Stimulated activated CD8-positive, alpha-beta memory T cell treated with anti-CD3 and anti-CD28 coated beads, Interleukin-7, amount 100 ng/mL, for 24 hours (primary cell): ENCODE results near the gene ZNF567.
"Not testable (repeated sequence)": the region's sequence is repeated elsewhere in the genome, so short reads cannot be mapped to it uniquely, and the experiment has no call there.

ENCODE experiments used
- DNase-seq: peaks from one replicate; pipeline ENCODE4 v3.0.0-alpha.2; 2020; ENCODE audit warnings: low read depth

ZNF567 gene

DNA sequence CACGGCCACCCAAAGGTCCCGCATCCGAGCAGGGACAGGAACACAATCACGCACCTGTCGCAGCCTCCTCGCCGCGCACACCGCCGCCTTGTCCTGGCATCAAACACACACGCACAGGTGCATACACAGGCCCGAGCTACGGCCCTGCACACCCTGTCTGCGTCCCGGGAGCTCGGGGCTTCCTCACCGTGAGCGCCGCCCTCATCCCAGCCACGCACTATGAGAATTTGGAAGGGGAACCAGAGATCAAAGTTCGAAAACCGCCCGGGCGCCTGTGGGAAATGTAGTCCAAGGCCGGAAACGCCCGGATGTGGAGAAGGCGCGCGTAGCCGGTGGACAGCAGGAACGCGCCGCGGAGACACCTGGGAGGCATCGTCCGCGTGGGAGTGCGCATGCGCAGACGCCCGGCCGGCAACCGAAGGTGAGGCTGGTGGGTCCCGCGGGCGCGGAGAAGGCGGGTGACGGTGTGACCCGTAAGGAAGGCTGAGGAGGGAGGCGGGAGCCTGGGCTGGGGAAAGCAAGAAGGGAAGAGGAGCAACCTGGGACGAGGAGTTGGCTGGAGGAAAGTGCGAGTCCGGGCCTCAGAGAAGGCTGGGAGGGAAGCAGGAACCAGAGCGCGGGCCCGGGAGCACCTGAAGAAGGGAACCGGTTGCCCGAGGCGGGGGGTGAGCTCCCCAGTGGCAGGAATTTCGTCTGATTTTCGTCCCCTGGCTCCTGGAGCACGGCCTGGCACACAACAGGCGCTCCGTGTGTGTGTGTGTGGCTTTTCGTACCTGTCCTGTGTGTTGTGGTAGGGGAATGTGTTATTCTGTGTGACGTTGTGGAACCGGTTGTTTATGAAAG, at the start of gene ZNF567:
Gene ZNF567, plus strand, starts transcription at position 399 of the 843 bp plus-strand sequence. CDS start 7,256 bp downstream, outside the sequence.
- peak; percentile 99 for DNase-seq

DNA sequence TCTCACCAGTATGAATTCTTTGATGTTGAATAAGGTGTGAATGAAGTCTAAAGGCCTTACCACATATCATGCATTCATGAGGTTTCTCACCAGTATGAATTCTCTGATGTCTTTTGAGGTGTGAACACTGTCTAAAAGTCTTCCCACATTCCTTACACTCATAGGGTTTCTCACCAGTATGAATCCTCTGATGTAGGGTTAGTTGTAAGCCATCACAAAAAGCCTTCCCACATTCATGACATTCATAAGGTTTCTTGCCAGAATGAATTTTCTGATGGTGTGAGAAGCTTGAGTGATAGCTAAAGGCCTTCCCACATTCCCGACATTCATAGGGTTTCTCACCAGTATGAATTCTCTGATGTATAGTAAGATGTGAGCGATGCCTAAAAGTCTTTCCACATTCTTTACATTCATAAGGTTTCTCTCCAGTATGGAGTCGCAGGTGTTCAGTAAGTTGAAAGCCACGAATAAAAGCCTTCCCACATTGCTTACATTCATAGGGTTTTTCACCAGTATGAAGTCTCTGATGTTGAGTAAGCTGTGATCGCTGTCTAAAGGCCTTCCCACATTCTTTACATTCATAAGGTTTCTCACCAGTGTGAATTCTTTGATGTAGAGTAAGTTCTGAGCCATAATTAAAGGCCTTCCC, 48.4 kb upstream of the ZNF567 start:
- DNase-seq, result no peak

DNA sequence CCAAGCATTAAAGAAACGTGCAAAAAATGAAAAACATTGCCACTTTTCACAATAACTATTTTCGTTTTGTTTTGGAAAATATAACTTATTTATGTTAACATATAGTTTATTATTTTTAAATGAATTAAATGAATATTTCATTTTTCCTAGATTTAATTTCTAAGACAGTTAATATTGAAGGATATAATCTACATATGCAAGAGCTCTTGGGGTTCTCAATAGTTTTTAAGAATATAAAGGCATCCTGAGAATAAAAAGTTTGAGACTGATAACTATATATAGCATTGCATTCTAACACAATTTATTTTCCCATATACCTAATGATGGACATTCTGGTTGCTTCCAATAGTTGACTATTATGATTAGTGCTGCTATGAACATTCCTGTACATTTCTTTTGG, 40.7 kb upstream of the ZNF567 start:
- no peak for DNase-seq

DNA sequence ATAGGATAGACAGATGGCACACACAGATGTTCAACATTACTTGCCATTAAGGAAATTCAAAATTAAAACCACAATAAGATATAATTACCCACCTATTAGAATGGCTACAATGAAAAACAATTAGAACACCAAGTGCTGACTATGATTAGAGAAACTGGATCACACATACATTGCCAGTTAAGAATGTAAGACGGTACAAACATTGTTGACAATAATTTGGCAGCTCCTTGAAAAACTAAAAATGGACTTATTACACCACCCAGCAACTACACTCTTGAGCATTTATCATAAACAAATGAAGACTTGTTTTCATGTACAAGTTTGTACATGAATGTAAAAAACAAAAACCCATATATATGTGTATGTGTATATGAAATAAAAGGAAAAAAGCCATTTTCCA, 34.5 kb upstream of the ZNF567 start:
- DNase-seq, result no peak

DNA sequence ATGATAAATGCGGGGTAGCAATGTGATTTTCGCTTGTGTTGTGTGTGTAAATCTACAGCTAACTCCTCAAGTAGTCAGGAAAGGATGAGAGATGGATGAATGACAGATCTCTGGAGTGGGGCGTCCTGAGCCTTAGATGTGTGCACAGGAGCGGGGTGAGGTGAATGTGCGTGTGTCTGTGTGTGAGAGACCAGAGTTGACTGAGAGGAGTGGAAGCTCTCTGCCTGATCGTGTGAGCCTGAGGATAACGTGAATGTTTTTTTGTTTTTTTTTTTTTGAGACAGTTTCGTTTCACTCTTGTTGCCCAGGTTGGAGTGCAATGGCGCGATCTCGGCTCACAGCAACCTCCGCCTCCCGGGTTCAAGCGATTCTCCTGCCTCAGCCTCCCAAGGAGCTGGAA, 21.6 kb upstream of the ZNF567 start:
- DNase-seq, result no peak

DNA sequence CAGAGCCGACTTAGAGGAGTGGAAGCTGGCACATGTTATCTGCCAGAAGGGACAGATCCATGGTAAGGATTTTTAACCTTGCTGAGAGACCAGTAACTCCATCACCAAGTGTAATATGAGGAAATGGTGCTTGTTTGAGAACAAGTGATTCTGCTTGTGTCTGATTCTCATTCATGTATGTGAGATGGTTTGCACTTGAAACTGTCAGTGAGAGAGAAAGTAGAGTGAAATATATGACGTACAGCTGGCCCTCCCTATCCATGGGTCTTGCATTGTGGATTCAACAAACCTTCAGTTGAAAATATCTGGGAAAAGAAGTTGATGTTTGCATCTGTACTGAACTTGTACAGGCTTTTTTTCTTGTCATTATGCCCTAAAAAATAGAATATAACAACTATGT, 18.8 kb upstream of the ZNF567 start:
- no peak for DNase-seq

DNA sequence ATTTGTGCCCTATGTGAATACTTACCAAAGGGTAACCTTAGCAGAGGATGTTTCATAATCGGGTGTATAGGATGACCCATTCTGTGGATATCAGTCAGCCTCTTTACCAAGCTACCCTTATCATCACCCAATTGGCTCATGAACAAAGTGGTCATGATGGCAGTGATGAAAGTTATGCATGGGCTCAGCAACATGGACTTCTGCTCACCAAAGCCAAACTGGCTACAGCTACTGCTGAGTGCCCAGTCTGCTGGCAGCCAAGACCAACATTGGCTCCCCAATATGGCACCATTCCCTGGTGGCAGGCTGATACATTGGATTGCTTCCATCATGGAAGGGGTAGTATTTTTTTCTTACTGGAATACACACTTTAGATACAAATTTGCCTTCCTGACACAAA, 15.0 kb upstream of the ZNF567 start:
- no peak for DNase-seq

DNA sequence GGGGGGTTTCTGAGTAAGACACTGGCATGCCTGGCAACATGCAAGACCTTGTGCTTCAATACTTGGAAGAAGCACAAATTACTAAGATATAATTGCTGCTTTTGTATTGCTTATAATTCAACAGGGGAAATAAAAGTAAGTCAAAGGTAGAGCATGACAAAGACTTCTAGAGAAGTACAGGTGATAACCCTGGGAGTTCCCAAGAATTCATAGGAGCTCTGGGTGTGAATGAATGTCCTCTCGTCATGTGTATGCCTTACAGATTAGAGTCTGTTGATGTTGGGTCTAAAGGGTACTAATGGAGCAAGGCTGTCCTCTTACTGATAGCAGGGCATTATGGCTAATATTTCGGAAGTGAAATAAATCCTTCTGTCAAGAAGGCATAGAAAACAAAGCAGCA, 13.2 kb upstream of the ZNF567 start:
- no peak for DNase-seq

DNA sequence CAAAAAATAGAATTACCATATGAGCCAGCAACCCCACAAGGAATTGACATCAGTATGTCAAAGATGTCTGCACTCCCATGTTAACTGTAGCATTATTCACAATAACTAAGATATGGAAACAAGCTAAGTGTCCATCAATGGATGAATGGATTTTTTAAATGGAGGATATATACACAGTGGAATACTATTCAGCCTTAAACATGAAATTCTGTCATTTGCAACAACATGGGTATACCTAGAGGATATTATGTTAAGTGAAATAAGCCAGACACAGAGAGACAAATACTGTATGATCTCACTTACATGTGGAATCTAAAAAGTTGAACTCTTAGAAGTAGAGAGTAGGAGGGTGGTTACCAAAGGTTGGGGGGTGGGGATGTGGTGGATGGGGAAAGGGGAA, 8.0 kb upstream of the ZNF567 start:
- DNase-seq, result no peak

DNA sequence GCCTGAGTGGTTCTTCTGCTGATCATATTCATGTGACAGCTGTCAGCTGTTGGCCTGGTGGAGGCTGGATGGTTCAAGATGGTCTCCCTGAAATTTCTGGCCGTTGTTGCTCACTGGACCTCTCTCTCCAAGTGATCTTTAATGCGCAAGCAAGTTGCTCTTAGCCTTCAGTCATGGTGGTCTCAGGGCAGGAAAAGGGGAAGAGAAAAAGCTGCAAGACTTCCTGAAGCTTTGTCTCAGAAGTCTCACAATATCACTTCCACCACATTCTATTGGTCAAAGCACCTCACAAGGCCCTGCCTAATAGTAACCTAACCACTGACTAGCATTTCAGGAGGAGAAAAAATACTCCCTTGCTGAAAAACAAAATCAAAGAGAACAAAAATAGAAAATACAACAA, 1.6 kb upstream of the ZNF567 start:
- DNase-seq, result no peak

DNA sequence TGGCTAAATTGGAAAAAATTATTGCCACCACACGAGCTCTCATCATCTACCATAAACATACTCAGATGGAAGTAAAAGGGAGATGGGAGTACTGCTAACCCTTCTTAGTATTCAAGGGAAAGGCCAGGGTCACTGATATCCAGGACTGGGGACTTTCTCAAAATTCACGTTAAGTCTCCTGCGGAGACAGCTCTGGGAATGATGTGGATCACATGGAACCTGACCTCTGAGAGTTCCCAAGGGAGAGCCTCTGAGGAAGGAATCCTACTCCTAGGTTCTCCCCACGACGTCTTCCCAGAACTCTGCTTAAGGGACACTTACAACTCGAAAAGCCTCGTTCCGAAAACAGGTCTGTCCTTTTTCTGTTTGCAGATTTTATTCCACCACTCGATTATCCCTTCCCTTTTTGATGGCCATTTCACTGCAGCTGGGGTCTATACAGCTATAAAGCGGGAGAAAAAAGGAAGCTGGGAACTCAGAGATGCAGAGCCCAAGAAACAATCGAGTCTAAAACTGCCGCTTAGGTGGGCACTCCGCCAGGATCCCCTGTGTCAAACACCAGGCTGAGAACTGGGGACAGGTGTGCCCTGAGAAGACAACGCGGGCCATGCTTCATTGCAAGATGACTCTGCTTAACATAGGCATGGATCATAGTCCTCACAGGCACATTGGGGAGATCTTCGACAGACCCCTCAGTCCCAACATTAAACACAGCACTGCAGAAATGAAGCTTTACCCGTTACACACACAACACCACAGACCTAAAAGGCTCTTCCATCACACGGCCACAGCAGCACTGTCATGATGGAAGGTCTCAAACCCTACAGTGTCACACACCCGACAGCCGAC, 823 bp upstream of the ZNF567 start:
- no peak for DNase-seq

DNA sequence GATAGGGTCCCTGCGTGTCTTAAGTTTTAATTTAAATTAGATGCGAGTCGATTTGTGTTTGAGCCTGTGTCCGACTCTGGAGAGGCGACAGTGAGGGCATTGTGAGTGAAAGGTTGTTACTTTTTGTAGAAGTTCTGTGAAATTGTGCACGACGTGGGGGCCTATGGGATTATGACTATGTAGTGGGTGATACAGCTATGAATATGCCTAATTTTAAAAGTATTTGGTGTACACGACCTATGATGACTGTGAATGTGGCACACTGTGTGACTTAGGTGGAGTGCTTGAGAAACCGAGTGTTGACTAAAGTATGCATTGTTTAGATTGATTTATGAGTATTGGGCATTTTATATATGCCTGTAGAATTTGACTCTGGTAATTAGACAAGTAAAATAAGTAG, 646 bp downstream of the ZNF567 start:
- DNase-seq, result no peak

DNA sequence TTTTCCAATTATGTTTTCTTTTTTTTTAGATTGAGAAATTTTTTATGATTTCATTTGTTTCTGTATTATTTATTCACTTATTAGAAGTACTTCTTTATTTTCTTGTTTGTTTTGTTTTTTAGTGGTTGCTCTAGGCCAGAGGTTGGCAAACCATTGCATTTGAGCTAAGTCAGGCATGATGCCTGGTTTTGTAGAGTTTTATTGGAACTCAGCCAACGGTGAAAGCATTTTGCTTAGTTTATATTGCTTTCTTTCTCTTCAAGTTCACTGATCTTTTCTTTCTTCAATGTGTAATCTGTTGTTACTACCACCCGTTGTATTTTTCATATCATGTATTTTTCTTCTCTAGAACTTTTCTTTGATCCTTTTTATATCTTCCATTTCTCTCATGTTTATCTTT, 19.7 kb downstream of the ZNF567 start:
- no peak for DNase-seq

DNA sequence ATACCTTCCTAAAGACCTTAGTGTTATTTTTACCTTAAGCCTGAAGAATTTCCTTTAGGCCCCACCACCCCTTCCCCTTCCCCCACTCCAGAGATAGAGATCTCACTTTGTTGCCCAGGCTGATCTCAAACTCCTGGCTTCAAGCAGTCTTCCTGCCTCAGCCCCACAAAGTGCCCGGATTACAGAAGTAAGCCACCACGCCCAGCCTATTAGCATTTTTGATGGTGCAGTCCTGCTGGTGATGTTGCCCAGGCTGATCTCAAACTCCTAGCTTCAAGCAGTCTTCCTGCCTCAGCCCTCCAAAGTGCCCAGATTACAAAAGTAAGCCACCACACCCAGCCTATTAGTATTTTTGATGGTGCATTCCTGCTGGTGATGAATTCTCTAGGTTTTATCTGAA, 22.0 kb downstream of the ZNF567 start:
- DNase-seq, result no peak

DNA sequence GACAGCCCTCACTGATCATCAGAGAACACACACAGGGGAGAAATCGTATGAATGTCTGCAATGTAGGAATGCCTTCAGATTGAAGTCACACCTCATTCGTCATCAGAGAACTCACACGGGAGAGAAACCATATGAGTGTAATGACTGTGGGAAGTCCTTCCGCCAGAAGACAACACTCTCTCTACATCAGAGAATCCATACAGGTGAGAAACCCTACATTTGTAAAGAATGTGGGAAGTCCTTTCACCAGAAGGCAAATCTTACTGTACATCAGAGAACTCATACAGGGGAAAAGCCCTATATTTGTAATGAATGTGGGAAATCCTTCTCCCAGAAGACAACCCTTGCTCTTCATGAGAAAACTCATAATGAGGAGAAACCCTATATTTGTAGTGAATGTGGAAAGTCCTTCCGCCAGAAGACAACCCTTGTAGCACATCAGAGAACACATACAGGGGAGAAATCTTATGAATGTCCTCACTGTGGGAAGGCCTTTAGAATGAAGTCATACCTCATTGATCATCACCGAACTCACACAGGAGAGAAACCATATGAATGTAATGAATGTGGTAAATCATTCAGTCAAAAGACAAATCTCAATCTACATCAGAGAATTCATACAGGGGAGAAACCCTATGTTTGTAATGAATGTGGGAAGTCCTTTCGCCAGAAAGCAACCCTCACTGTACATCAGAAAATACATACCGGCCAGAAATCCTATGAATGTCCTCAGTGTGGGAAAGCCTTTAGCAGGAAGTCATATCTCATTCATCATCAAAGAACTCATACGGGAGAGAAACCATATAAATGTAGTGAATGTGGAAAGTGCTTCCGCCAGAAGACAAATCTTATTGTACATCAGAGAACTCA, 32.5 kb downstream of the ZNF567 start:
- DNase-seq, result no peak

DNA sequence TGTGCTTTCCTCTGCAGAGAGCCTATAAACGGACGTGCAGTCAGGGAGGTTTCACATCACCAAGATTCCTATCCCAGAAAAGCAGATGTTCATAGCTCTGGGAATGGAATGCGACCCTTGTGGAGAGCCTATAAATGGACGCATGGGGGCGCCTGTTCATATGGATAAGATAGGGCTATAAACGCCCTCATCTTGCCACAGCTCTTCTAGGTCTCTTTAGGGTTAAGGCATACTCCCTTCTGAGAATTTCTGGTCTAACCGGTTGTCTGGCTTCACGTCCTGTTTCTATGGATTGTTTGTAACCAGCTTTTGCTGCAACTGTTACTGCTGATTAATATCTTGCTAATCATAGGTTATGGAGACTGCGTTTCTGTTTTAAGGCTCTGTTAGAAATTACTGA, 48.8 kb downstream of the ZNF567 start:
- DNase-seq, result not testable (repeated sequence)

DNA sequence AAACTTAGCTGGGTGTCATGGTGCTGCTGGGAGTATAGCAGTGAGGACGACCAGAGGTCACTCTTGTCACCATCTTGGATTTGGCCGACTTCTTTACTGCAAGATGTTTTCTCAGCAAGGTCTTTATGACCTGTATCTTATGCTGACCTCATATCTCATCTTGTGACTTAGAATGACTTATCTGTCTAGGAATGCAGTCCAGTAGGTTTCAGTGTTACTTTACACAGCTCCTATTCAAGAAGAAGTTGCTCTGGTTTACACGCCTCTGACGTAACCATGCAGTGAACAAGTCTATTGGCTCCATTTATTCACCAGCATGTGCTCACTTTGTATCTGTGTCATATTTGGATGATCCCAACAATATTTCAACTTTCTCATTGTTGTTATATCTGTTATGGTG, 58.5 kb downstream of the ZNF567 start:
- DNase-seq, result no peak

DNA sequence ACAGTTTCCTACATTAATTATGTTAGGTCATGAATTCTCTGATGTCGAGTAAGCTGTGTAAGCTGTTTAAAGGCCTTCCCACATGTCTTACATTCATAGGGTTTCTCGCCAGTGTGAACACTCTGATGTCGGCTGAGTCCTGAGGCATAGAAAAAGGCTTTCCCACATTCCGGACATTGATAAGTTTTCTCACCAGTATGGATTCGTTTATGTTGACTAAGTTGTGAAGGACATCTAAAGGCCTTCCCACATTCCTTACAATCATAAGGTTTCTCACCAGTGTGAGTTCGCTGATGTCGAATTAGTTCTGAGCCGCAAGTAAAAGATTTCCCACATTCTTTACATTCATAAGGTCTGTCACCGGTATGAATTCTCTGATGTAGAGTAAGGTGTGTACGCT, 60.3 kb downstream of the ZNF567 start:
- no peak for DNase-seq

DNA sequence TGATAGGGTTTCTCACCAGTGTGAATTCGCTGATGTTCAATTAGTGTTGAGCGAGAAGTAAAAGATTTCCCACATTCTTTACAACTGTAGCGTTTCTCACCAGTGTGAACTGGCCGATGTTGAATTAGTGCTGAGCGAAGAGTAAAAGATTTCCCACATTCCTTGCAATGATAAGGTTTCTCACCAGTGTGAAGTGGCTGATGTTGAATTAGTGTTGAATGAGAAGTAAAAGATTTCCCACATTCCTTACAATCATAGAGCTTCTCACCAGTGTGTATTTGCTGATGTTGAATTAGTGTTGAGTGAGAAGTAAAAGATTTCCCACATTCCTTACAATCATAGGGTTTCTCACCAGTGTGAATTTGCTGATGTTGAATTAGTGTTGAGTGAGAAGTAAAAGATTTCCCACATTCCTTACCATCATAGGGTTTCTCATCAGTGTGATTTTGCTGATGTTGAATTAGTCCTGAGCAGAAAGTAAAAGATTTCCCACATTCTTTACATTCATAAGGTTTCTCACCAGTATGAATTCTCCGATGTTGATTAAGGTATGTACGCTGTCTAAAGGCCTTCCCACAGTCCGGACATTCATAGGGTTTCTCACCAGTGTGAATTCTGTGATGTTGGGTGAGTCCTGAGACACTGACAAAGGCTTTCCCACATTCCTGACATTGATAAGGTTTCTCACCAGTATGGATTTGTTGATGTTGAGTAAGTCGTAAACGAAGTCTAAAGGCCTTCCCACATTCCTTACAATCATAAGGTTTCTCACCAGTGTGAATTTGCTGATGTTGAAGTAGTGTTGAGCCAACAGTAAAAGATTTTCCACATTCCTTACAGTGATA, 61.2 kb downstream of the ZNF567 start:
- no peak for DNase-seq

DNA sequence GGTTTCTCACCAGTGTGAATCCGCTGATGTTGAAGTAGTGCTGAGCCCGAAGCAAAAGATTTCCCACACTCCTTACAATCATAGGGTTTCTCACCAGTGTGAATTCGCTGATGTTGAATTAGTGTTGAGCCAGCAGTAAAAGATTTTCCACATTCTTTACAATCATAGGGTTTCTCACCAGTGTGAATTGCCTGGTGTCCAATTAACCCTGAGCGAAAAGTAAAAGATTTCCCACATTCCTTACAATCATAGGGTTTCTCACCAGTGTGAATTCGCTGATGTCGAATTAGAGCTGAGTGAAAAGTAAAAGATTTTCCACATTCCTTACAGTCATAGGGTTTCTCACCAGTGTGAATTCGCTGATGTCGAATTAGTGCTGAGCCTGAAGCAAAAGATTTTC, 62.2 kb downstream of the ZNF567 start:
- DNase-seq, result not testable (repeated sequence)
